WTC11 (cell line): ENCODE results near the gene NIPA2. TPM values are rescaled to one million over a fixed set of nuclear protein-coding genes. Genes with fewer than 3 reads are reported as not detected.

Experiments
- ATAC-seq: fragments of 200-7000 bp; cut with Tn5 transposase; 2 replicates; pipeline ENCODE4 v1.10.0; 2021; ENCODE audit warnings: mild to moderate bottlenecking, moderate library complexity
- CTCF ChIA-PET: fragments of 300-600 bp; sonication (Branson Sonifier 250); formaldehyde crosslinking; loops from one replicate; lab custom pipeline; 2021; ENCODE audit warnings: antibody characterized with exemption; lab: Charles Lee
- POLR2A ChIA-PET: fragments of 350-600 bp; sonication (Branson Sonifier 250); formaldehyde crosslinking; loops from one replicate; lab custom pipeline; 2021; ENCODE audit warnings: antibody characterized with exemption; lab: Charles Lee
- DNase-seq: peaks from one replicate; pipeline ENCODE4 v3.0.0; 2021; ENCODE audit warnings: low spot score
- H3K27ac Mint-ChIP-seq: 2 replicates; pipeline ENCODE4 v1.8.0; 2021; ENCODE audit warnings: mixed read lengths
- H3K27me3 Mint-ChIP-seq: 2 replicates; pipeline ENCODE4 v1.8.0; 2021; ENCODE audit warnings: low read depth, mild to moderate bottlenecking, moderate library complexity, mixed read lengths
- H3K36me3 Mint-ChIP-seq: 2 replicates; pipeline ENCODE4 v1.8.0; 2021; ENCODE audit warnings: mixed read lengths
- H3K4me1 Mint-ChIP-seq: 2 replicates; pipeline ENCODE4 v1.8.0; 2022; ENCODE audit warnings: mixed read lengths
- H3K4me3 Mint-ChIP-seq: 2 replicates; pipeline ENCODE4 v1.8.0; 2021; ENCODE audit warnings: mild to moderate bottlenecking, moderate library complexity, mixed read lengths
- H3K9me3 Mint-ChIP-seq: 2 replicates; pipeline ENCODE4 v1.8.0; 2021; ENCODE audit warnings: mixed read lengths
- HMGA2 ChIP-seq: fragments of 250-450 bp; sonication (Bioruptor Pico); IDR thresholded peaks from 2 replicates; pipeline ENCODE4 v1.4.0; 2021; ENCODE audit warnings: mild to moderate bottlenecking, moderate library complexity
- JUN ChIP-seq: sonication (generic); formaldehyde crosslinking; IDR thresholded peaks from 2 replicates; pipeline ENCODE4 v1.8.0; 2023; ENCODE audit warnings: mild to moderate bottlenecking, missing genetic modification reagents
- MAX ChIP-seq: sonication (generic); formaldehyde crosslinking; IDR thresholded peaks from 2 replicates; pipeline ENCODE4 v1.8.0; 2022; ENCODE audit warnings: mild to moderate bottlenecking, missing genetic modification reagents
- MLX ChIP-seq: sonication (generic); formaldehyde crosslinking; IDR thresholded peaks from 2 replicates; pipeline ENCODE4 v1.8.1; 2023; ENCODE audit warnings: mild to moderate bottlenecking, missing genetic modification reagents, moderate library complexity
- NR1H2 ChIP-seq: sonication (generic); formaldehyde crosslinking; IDR thresholded peaks from 2 replicates; pipeline ENCODE4 v1.9.0; 2021; ENCODE audit warnings: mild to moderate bottlenecking, moderate library complexity, missing genetic modification reagents
- OVOL2 ChIP-seq: fragments of 250-450 bp; sonication (Bioruptor Pico); IDR thresholded peaks from 2 replicates; pipeline ENCODE4 v1.9.0; 2021; ENCODE audit warnings: mild to moderate bottlenecking, borderline replicate concordance
- SMAD3 ChIP-seq: sonication (generic); formaldehyde crosslinking; IDR thresholded peaks from 2 replicates; pipeline ENCODE4 v1.8.0; 2022; ENCODE audit warnings: missing genetic modification reagents, mild to moderate bottlenecking, borderline replicate concordance
- SOX15 ChIP-seq: fragments of 250-450 bp; sonication (Bioruptor Pico); IDR thresholded peaks from 2 replicates; pipeline ENCODE4 v1.9.0; 2021; ENCODE audit warnings: mild to moderate bottlenecking
- SP1 ChIP-seq: sonication (generic); formaldehyde crosslinking; conservative IDR thresholded peaks from 2 replicates; pipeline ENCODE4 v1.8.1; 2022; ENCODE audit warnings: missing genetic modification reagents
- ZNF121 ChIP-seq: sonication (generic); formaldehyde crosslinking; IDR thresholded peaks from 2 replicates; pipeline ENCODE4 v1.8.0; 2023; ENCODE audit warnings: missing genetic modification reagents
- ZNF281 ChIP-seq: sonication (generic); formaldehyde crosslinking; IDR thresholded peaks from 2 replicates; pipeline ENCODE4 v1.8.0; 2023; ENCODE audit warnings: mild to moderate bottlenecking, missing genetic modification reagents
- ZNF317 ChIP-seq: sonication (generic); formaldehyde crosslinking; IDR thresholded peaks from 2 replicates; pipeline ENCODE4 v1.8.1; 2023; ENCODE audit warnings: low read depth, mild to moderate bottlenecking, moderate library complexity, missing genetic modification reagents, borderline replicate concordance
- ZNF396 ChIP-seq: fragments of 250-450 bp; sonication (Bioruptor Pico); IDR thresholded peaks from 2 replicates; pipeline ENCODE4 v1.8.0; 2021; ENCODE audit warnings: mild to moderate bottlenecking, moderate library complexity, borderline replicate concordance
- ZNF423 ChIP-seq: fragments of 250-450 bp; sonication (Bioruptor Pico); IDR thresholded peaks from 2 replicates; pipeline ENCODE4 v2.1.2; 2022; ENCODE audit warnings: mild to moderate bottlenecking, moderate library complexity
- ZNF671 ChIP-seq: fragments of 250-450 bp; sonication (Bioruptor Pico); IDR thresholded peaks from 2 replicates; pipeline ENCODE4 v1.8.0; 2021; ENCODE audit warnings: mild to moderate bottlenecking
- total RNA-seq: library from RNA; stranded (reverse); gene quantifications from 3 replicates; pipeline ENCODE4 v1.2.3, GENCODE V29; 2021
- TF ChIP-seq, protein P1 (sequence below): sonication (generic); formaldehyde crosslinking; IDR thresholded peaks from 2 replicates; pipeline ENCODE4 v1.8.0; 2022; ENCODE audit warnings: mild to moderate bottlenecking, missing genetic modification reagents
- TF ChIP-seq, protein P2 (sequence below): fragments of 250-450 bp; sonication (Bioruptor Pico); IDR thresholded peaks from 2 replicates; pipeline ENCODE4 v1.9.0; 2021; ENCODE audit warnings: mild to moderate bottlenecking
- TF ChIP-seq, protein P3 (sequence below): sonication (generic); formaldehyde crosslinking; IDR thresholded peaks from 2 replicates; pipeline ENCODE4 v1.8.1; 2023; ENCODE audit warnings: mild to moderate bottlenecking, missing genetic modification reagents, moderate library complexity
- TF ChIP-seq, protein P4 (sequence below): fragments of 250-450 bp; sonication (Bioruptor Pico); IDR thresholded peaks from 2 replicates; pipeline ENCODE4 v1.9.0; 2021; ENCODE audit warnings: mild to moderate bottlenecking, borderline replicate concordance

NIPA2 gene
- total RNA-seq, 1 experiment from 2014 or later = 79.5 TPM

- TF ChIP-seq, protein P1, sequence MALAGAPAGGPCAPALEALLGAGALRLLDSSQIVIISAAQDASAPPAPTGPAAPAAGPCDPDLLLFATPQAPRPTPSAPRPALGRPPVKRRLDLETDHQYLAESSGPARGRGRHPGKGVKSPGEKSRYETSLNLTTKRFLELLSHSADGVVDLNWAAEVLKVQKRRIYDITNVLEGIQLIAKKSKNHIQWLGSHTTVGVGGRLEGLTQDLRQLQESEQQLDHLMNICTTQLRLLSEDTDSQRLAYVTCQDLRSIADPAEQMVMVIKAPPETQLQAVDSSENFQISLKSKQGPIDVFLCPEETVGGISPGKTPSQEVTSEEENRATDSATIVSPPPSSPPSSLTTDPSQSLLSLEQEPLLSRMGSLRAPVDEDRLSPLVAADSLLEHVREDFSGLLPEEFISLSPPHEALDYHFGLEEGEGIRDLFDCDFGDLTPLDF = no peak
- TF ChIP-seq MAX (CRISPR knock-in tag) (no peak), HMGA2 (no peak), ZNF396 (CRISPR knock-in tag) (no peak), ZNF671 (CRISPR knock-in tag) (no peak), MLX (no peak), SMAD3 (CRISPR knock-in tag) (no peak)
- TF ChIP-seq, protein P2, sequence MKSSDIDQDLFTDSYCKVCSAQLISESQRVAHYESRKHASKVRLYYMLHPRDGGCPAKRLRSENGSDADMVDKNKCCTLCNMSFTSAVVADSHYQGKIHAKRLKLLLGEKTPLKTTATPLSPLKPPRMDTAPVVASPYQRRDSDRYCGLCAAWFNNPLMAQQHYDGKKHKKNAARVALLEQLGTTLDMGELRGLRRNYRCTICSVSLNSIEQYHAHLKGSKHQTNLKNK (CRISPR knock-in tag) = no peak
- TF ChIP-seq, protein P3, sequence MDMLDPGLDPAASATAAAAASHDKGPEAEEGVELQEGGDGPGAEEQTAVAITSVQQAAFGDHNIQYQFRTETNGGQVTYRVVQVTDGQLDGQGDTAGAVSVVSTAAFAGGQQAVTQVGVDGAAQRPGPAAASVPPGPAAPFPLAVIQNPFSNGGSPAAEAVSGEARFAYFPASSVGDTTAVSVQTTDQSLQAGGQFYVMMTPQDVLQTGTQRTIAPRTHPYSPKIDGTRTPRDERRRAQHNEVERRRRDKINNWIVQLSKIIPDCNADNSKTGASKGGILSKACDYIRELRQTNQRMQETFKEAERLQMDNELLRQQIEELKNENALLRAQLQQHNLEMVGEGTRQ (CRISPR knock-in tag) = no peak
Observed at GRCh38 chr15:22913646-22914380, 75.3 kb downstream of the NIPA2 start (continued).

DNA sequence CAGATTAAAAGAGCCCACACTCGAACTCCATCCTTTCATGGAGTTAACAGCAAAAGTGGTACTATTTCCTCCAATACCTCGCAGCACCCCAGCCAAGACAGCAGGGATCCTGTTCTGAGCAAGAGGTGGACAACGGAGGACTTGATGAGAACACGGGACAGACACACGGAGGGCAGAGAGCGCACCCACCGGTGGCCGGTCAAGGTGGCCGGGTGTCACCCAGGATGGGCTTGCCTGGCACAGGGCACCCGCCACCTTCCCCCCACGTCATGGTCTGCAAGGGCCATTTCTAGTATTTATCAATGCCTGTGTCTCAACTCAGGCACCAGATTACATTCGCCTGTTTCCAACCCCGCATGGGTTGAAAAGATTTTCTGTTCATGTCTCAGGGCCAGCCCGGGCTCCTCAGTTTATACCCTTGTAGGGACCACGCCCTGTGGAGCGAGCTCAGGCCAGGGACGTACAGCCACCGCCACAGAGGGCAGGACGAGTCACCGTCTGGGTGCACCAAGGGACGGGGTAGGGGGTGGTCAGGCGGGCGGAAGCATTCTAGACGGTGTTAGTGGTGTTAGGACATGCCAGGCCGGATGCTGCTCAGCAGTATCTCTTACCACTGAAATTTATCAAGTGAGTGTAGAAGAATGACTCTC lies 77.5 kb downstream of the NIPA2 start:
- Mint-ChIP-seq H3K27ac (peak overlapping the region; percentile 15; the same call in 1 of the 2 replicates), H3K9me3 (no peaks in the 10 kb centered on the region), H3K27me3 (no peaks in the 10 kb centered on the region), H3K36me3 (peaks cover 48% of the 10 kb centered on the region), H3K4me3 (no peak overlapping the region), H3K4me1 (peaks cover 3% of the 10 kb centered on the region; the same call in 1 of the 2 replicates)
- DNase-seq (no peak), ATAC-seq (no peak)
- CTCF ChIA-PET = no interaction called here
- POLR2A ChIA-PET = no interaction called here
- TF ChIP-seq ZNF317 (CRISPR knock-in tag) (no peak), SOX15 (CRISPR knock-in tag) (no peak), JUN (CRISPR knock-in tag) (no peak), ZNF423 (CRISPR knock-in tag) (no peak), NR1H2 (no peak), ZNF281 (no peak), OVOL2 (CRISPR knock-in tag) (no peak), ZNF121 (CRISPR knock-in tag) (no peak), SP1 (CRISPR knock-in tag) (no peak), ZNF671 (CRISPR knock-in tag) (no peak), HMGA2 (no peak)
- TF ChIP-seq, protein P4, sequence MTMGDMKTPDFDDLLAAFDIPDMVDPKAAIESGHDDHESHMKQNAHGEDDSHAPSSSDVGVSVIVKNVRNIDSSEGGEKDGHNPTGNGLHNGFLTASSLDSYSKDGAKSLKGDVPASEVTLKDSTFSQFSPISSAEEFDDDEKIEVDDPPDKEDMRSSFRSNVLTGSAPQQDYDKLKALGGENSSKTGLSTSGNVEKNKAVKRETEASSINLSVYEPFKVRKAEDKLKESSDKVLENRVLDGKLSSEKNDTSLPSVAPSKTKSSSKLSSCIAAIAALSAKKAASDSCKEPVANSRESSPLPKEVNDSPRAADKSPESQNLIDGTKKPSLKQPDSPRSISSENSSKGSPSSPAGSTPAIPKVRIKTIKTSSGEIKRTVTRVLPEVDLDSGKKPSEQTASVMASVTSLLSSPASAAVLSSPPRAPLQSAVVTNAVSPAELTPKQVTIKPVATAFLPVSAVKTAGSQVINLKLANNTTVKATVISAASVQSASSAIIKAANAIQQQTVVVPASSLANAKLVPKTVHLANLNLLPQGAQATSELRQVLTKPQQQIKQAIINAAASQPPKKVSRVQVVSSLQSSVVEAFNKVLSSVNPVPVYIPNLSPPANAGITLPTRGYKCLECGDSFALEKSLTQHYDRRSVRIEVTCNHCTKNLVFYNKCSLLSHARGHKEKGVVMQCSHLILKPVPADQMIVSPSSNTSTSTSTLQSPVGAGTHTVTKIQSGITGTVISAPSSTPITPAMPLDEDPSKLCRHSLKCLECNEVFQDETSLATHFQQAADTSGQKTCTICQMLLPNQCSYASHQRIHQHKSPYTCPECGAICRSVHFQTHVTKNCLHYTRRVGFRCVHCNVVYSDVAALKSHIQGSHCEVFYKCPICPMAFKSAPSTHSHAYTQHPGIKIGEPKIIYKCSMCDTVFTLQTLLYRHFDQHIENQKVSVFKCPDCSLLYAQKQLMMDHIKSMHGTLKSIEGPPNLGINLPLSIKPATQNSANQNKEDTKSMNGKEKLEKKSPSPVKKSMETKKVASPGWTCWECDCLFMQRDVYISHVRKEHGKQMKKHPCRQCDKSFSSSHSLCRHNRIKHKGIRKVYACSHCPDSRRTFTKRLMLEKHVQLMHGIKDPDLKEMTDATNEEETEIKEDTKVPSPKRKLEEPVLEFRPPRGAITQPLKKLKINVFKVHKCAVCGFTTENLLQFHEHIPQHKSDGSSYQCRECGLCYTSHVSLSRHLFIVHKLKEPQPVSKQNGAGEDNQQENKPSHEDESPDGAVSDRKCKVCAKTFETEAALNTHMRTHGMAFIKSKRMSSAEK (CRISPR knock-in tag) = no peak
